ENCODE data around the gene NQO2. TPM values are rescaled to one million over a fixed set of nuclear protein-coding genes. Genes with fewer than 3 reads are reported as not detected.
"Not testable (repeated sequence)": the region's sequence is repeated elsewhere in the genome, so short reads cannot be mapped to it uniquely, and the experiment has no call there.

NQO2 gene
- total RNA-seq, 1 donor from 2014 or later = 19.2 TPM

GRCh38 chr6:3005077-3005476 lies 5.4 kb downstream of the NQO2 start:
- Histone ChIP-seq H3K27me3 (ENCODE audit: control insufficient read depth, insufficient read depth, low read length) (no peaks in the 10 kb centered on the region), H3K36me3 (ENCODE audit: control insufficient read depth, insufficient read depth, low read length) (no peaks in the 10 kb centered on the region), H3K4me3 (ENCODE audit: low read depth, low read length) (no peak overlapping the region)
- no peak for DNase-seq (ENCODE audit: low read depth)
- TF ChIP-seq CTCF (IDR thresholded peaks at IDR 0.05; ENCODE audit: insufficient read depth, low read length, poor library complexity, severe bottlenecking) = no peak

- Histone ChIP-seq H3K27me3 (ENCODE audit: control insufficient read depth, insufficient read depth, low read length) (no peaks in the 10 kb centered on the region), H3K4me3 (ENCODE audit: low read depth, low read length) (no peak overlapping the region), H3K36me3 (ENCODE audit: control insufficient read depth, insufficient read depth, low read length) (no peaks in the 10 kb centered on the region)
- TF ChIP-seq CTCF (IDR thresholded peaks at IDR 0.05; ENCODE audit: insufficient read depth, low read length, poor library complexity, severe bottlenecking) = no peak
- DNase-seq (ENCODE audit: low read depth) = no peak
Observed at GRCh38 chr6:3005874-3006273, 6.2 kb downstream of the NQO2 start.

GRCh38 chr6:3006476-3006875 lies 6.8 kb downstream of the NQO2 start:
- no peak for TF ChIP-seq CTCF (IDR thresholded peaks at IDR 0.05; ENCODE audit: insufficient read depth, low read length, poor library complexity, severe bottlenecking)
- Histone ChIP-seq H3K36me3 (ENCODE audit: control insufficient read depth, insufficient read depth, low read length) (no peaks in the 10 kb centered on the region), H3K27me3 (ENCODE audit: control insufficient read depth, insufficient read depth, low read length) (no peaks in the 10 kb centered on the region), H3K4me3 (ENCODE audit: low read depth, low read length) (no peak overlapping the region)
- DNase-seq (ENCODE audit: low read depth) = no peak

GRCh38 chr6:3007571-3007970 lies 7.9 kb downstream of the NQO2 start:
- no peak for DNase-seq (ENCODE audit: low read depth)
- Histone ChIP-seq H3K36me3 (ENCODE audit: control insufficient read depth, insufficient read depth, low read length) (peaks cover 1% of the 10 kb centered on the region), H3K4me3 (ENCODE audit: low read depth, low read length) (no peak overlapping the region), H3K27me3 (ENCODE audit: control insufficient read depth, insufficient read depth, low read length) (no peaks in the 10 kb centered on the region)
- TF ChIP-seq CTCF (IDR thresholded peaks at IDR 0.05; ENCODE audit: insufficient read depth, low read length, poor library complexity, severe bottlenecking) = no peak

- H3K36me3 ChIP-seq (ENCODE audit: control insufficient read depth, insufficient read depth, low read length); H3K4me3 ChIP-seq (ENCODE audit: low read depth, low read length); DNase-seq (ENCODE audit: low read depth); H3K27me3 ChIP-seq (ENCODE audit: control insufficient read depth, insufficient read depth, low read length): not testable (repeated sequence)
Observed at GRCh38 chr6:3008712-3009265, 9.1 kb downstream of the NQO2 start.

- H3K27me3 ChIP-seq (ENCODE audit: control insufficient read depth, insufficient read depth, low read length) = no peaks in the 10 kb centered on the region
- TF ChIP-seq CTCF (IDR thresholded peaks at IDR 0.05; ENCODE audit: insufficient read depth, low read length, poor library complexity, severe bottlenecking) = no peak
- H3K36me3 ChIP-seq (ENCODE audit: control insufficient read depth, insufficient read depth, low read length) = peaks cover 1% of the 10 kb centered on the region
- no peak for DNase-seq (ENCODE audit: low read depth)
- H3K4me3 ChIP-seq (ENCODE audit: low read depth, low read length) = no peak overlapping the region
Observed at GRCh38 chr6:3009930-3010329, 10.2 kb downstream of the NQO2 start.

All from kidney epithelial cell (primary cell).